NCI-H748 treated with DMSO at 0.1 percent for 48 hours (cell line): ENCODE measurements around the gene SERTAD1.
"Not testable (repeated sequence)": the region's sequence is repeated elsewhere in the genome, so short reads cannot be mapped to it uniquely, and the experiment has no call there.

ENCODE experiments used
- DNase-seq: peaks from one replicate; lab custom pipeline; 2025; lab: John Stamatoyannopoulos, UW

The SERTAD1 gene

DNA sequence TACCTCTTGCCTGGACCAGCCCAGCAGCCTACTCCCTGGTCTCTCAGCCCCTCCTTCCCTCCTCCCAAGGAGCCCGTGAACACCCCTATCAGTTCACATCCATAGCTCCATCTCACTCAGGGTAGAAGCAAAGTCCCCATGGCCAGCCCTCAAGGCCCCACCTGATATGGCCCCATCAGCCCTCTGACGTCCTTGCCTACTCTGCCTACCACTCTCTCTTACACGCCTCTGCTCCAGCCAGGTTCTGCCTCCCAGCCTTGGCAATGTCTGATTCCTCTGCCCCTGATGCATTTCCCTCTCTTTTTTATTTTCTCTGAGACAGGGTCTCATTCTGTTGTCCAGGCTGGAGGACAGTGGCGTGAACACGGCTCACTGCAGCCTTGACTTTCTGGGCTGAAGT is 26.2 kb upstream of the SERTAD1 start:
- no peak for DNase-seq

DNA sequence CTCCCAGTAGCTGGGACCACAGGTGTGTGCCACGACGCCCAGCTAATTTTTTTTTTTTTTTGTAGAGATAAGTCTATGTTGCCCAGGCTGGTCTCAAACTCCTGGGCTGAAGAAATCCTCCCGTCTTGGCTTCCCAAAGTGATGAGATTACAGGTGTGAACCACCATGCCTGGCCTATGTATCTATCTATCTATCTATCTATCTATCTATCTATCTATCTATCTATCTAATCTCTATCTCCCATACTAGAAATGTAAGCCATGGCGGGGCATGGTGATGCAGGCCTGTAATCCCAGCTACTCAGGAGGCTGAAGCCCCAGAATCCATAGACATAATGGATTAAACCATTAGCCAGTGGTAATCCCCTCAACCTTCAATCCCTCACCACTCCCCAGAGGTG is 24.9 kb upstream of the SERTAD1 start:
- DNase-seq: no peak

DNA sequence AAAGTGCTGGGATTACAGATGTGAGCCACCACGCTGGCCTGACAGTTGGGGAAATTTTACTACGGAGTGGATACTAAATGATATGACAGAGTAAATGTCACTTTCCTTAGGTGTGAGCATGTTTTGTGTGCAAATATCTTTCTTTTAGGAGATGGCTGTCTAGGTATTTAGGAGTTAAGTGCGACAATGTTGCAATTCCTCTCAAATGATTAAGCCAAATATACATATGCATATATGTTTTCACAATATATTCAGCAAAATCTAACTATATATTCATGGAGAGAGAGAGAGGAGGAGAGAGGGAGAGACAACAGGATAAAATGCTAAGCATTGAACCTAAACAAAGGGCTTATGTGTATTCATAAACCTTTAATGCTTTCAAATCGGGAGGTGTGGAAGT is 23.7 kb upstream of the SERTAD1 start:
- DNase-seq: no peak

DNA sequence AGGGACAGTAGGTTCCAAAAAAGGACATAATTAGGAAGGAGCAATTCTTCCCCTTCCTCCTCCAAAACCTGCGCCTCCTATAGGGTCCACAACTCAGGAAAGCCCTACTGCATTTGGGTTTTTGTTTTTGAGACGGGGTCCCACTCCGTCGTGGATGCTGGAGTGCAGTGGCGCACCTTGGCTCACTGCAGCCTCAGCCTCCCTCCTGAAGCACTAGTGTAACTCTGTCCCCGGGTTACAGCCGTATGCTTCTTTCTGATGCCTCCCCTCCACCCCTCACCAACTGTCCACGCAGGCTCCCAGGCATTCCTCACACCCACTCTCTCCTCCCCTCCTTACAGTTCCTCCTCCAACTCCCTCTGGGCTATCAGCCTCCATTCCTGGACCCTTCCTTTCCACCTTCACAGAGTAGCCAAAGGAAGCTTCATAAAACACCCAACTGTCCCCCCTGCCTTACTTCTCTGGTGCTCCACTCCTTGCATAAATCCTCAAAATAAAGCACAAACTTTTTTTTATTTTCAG is 20.5 kb upstream of the SERTAD1 start:
- DNase-seq: no peak

DNA sequence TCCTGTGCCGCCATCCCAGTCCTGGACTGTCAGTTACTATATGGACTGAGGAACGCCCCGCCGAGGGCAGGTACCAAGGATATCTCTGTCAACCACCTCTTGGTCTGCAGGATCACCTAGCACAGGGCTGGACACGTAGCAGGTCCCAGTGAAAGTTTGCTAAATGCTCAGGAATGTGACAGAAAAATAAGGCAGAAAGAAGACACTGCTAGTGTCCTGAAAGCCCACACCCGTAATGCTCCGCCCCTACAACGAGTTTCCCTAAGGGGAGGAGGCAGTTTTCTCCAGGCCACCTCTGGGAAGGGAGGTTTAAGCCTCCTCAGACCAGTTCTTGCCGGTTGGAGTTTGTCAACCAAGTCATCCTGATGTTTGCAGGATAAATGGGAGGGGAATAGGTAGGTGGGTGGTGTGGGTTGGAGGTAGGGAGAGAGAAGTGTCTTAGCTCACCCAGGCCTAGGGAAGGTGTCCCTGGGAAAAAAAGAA is 20.0 kb upstream of the SERTAD1 start:
- peak; percentile 16 for DNase-seq

DNA sequence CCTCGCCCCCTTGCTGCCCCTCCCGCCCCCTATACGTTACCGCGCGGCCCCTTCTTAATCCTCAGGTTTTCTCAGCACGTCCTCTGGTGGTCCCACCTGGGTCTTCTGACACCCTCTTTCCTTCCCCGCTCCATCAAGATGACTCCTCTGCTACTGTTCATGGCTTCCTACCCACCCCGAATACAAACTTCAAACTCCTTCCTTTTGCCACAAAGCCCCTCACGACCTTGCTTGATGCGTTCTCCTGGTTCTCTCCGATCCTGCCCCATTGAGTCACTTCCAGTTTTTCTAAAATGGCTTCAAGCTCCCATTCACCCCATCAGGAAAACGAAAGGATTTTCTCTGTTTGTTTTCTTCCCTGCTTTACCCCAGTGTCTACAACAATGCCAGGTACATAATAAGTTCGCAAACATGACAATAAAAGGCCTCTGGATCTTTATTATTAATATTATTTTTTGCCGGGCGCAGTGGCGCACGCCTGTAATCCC is 19.1 kb upstream of the SERTAD1 start:
- DNase-seq: no peak

DNA sequence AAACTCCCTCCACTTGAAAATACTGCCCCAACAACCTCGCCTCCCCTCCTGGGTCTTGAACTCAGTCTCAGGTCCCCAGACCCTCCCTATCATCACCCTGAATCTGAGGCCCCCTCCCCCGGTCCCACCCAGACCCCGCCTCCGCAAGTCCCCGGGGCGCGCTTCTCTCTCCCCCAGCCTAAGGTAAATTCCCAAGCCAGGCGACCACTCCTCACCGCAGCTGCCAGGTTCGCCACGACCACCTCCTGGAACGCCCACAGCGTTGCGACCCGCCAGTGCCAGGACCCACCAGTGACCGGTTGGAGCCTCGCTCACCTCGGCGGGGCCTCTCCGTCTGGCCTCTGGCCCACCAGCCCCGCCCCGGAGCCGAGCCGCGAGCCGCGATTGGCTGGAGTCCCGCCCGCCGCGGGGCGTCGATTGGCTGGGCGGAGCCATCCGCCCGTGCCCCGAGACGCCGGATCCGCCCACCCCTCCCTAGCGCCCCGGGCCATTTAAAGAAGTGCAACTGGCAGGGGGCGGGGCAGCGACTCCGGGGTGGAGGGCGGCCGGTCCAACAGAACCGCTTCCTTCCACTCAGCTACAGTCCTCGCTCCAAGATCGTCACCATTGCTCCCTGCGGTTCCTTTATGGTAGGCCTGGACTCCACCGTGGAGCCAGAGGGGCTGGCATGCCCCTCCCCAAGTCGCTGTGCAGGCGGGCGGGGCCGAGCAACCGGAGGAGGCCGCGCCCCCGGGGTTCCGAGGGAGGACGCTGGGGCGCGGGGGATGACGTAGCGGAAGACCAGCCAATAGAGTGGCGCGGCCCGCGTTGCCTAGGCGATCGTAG is 18.4 kb upstream of the SERTAD1 start, which contains the start of gene SERTAD3:
TSS of gene SERTAD3 (minus strand) at position 336 of the 825 bp plus-strand sequence. CDS start 2,255 bp downstream, outside the sequence.
- DNase-seq: peak; percentile 98

DNA sequence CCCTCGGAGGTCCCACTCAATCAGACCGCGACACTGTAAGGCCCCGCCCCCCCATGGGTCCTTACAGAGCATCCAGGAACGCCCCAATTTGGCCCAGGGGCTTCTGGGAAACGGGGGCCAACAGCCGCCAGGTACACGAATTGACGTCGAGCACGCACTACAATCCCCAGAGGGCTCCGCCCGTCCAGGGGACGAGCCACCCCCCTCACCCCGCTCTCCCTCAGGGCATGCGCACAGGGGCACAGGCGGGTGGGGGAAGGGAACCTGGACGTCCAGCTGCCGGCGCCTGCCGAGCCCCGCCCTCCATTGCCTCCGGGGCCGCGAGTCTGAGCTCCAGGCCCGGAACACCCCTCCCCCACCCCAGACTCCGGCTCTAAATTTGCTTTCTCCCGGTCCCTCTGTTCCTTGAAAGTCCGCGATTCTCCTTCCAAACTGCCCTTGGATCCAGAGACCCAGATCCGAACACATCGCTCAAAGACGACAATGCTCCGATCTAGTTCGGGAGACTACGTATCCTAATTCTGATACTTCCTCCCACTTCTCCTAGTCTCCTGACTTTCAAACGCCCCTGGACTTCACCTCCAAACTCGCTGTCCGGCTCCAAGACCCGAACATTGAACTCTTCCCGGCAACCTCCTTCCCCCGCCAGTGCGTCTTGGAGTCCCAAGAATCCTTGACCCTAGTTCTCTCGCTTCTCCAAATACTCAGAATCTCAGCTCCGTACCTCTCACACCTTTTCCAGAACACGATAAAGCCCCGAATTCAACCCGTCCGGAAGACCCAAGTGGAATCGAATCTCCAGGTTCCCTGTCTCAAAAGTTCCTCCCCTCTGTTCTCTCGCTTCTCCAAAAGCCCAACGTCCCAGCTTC is 17.6 kb upstream of the SERTAD1 start:
- DNase-seq: peak; percentile 99

DNA sequence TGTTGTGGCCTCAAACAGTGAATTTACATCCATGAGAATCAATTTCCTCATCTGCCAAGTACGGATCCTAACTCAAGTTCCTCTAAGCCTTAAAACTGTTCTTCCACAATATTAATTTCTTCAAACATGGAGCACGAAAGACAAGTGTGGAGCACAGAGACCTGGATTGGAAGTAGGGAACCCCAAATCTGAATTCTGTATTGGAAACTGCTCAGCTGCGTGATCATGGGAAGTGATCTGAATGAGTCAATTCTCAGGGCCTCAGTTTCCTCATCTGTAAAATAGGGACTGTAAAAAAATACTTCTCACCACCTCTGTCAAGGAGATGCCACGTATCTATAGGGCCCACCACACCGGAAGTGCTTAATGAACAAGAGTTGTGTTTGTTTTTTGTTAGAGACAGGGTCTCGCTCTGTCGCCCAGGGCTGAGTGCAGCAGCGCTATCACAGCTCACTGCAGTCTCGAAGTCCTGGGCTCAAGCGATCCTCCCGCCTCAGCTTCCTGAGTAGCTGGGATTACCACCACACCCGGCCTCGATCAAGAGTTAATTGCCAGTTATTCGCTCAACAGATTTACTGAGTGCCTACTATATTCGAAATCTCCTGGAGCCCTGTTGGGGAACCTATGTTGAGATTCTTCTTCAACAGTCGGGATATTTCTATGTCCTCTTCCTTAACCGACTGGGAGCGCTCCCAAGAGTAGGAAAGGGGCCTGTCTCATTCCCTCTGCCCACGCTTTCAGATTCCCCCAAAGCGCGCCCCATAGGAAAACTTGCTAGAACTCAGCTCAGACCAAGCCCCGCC is 16.7 kb upstream of the SERTAD1 start:
- DNase-seq: no peak

DNA sequence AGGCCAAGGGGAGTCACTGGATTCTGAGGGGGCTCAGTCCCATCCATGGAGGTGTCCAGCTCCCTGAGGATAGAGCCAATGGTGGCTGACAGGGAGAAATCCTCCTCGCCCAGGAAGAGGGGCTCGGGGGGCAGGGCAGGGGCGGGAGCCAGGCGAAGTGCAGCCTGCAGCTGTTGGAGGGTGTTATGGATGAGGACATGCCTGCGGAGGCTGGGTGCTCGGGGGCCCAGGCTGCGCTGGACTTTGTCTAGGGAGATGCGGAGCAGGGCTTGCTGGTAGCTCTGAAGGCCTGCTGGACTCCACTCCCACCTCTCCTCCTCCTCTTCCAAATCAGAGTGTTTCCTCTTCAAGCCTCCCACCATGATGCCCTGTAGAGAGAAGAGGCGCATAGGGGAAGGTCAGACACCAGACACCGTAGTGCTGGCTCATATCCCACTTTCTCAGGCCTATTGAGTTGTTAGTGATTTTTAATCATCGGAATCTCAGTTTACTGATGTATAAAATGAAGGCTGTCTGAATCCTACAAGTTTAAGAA is 16.0 kb upstream of the SERTAD1 start:
- DNase-seq: no peak

DNA sequence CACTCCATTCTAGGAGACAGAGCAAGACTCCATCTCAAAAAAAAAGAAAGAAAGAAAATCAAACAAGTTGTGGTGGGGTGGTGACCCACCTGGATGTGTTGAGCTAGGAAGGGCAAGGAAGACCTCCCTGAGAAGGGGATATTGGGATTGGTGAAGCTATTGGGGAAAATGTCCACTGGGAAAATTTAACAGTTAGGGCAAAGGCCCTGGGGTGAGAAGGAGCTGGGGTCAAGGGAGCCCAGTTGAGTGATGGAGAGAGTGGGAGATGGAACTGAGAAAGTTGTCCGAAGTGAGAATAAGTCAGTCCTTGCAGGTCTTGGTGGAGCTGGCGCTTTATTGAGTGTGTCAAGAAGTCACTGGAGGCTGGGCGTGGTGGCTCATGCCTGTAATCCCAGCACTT is 12.5 kb upstream of the SERTAD1 start:
- DNase-seq: no peak

DNA sequence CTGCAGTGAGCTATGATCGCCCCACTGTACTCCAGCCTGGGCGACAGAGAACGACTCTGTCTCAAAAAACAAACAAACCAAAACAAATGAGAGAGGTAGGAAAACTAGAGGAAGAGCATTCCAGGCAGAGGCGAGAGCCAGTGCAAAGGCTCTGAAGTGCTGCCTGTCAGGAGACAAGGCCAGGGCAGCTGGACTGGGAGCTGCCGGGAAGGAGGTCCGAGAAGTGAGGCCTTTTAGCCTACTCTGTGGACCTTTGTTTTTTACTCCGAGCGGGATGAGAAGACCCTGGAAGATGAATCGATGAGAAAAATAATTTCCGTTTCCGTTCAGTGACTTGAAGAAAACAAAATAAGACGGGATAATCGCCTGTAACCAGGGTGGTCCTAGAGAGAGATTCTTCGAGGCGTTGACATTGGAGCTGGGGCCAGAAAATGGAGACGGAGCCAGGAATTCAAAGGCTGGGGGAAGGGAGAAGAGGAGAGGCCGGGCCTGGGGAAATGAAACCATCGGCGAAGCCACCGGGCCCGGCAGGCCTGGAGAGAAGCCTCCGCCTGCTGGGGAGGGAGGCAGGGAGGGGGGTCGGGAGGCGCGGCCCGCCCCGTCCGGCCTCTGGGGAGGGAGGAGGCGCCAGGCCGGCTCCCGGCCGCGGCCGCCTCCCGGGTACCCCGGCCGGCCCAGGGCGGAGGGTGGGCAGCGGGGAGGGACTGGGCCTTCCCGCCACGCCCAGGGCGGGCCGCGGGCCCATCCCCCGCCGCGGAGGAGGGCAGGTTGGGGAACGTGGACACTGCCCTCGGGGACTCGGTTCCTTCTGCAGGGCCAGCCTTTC is 7.8 kb upstream of the SERTAD1 start:
- DNase-seq: peak; percentile 71

DNA sequence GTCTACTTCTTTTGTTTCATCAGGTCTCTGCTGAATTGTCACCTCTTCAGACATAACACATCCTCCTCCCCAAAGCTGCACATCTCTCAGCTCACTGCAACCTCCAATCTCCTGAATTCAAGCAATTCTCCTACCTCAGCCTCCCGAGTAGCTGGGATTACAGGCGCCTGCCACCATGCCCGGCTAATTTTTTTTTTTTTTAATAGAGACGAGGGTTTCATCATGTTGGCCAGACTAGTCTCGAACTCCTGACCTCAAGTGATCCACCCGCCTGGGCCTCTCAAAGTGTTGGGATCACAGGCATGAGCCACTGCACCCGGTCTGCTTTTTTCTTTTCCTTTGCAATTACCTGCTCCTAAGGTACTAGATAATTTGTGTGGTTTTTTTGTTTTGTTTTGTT is 7.0 kb upstream of the SERTAD1 start:
- DNase-seq: not testable (repeated sequence)

DNA sequence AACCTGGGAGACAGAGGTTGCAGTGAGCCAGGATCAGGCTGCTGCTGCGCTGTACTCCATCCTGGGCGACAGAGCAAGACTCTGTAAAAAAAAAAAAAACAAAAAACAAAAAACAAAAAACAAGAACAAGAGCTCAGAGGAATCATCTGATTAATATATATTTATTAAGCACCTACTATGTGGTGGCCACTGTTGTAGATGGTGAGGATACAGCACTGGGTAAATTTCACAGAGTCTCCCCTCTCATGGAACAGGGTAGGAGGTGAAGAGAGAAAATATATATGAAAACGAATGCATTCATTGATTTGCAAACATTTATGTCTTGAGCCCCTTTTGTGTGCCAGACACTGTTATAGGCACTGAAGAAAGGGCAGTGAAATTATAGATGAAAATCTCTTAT is 5.9 kb upstream of the SERTAD1 start:
- no peak for DNase-seq

DNA sequence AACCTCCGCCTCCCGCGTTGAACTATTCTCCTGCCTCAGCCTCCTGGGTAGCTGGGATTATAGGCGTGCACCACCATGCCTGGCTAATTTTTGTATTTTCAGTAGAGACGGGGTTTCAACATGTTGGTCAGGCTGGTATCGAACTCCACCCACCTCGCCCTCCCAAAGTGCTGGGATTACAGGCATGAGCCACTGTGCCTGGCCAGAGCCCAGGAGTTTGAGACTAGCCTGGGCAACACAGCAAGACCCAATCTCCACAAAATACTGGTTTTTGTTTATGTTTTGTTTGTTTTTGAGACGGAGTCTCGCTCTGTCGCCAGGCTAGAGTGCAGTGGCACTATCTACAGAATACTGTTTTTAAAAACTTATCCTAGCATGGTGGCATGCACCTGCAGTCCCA is 4.5 kb upstream of the SERTAD1 start:
- not testable (repeated sequence) for DNase-seq

DNA sequence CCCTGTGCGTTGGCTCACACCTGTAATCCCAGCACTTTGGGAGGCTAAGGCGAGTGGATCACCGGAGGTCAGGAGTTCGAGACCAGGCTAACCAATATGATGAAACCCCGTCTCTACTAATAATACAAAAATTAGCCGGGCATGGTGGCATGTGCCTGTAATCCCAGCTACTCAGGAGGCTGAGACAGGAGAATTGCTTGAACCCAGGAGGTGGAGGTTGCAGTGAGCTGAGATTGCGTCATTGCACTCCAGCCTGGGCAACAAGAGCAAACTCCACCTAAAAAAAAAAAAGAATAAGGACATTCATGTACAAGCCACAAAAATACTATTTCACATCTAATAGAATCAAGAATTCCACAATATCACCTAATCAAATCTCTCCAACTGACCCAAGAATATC is 2.4 kb upstream of the SERTAD1 start:
- not testable (repeated sequence) for DNase-seq

DNA sequence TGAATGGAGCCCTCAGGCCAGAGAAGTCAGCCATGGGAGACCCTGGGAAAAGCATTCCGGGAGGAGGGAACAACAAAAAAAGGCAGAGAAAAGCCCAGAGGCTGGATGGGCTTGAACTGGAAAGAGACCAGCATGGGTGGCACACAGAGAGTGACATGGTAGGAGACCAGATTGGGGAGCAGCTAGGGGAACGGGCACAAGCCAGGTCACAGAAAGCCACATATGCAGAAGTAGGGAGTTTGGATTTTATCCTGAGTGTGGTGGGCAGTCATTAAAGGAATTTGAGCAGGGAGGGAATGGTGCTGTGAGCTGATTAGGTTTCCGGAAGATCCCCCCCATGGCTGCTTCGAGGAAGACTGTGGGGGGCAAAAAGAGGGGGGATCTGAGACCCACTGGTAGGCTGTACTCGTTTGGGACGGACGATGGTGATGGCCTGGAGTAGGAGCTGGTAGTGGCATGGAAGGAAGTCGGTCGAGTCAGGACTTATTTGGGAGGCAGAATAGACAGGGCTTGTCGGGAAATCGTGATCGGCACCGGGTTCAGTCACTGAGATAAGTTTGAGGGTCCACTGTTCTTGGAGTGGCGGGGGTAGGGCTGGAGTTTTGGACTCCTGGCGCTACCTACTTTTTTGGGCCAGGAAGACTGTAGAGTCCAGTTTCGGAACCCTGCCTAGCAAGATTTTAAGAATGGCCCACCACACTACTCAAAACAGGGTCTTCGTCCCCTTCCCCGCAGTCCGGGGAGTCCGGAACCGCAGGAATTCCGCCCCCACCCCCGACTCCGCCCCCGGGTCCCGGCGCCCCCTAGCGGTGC is 949 bp downstream of the SERTAD1 start:
- DNase-seq: no peak

DNA sequence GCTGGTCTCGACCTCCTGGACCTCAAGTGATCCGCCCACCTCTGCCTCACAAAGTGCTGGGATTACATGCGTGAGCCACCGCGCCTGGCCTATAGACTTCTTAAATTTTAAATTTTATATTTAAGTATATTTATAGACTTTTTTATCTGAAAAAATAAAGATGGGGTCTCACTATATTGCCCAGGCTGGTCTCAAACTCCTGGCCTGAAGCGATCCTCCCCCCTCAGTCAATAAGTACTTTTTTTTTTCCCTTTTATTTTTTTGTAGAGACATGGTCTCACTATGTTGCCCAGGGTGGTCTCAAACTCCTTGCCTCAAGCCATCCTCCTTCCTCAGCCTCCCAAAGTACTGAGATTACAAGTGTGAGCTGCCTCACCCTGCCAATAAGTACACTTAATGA is 1.9 kb downstream of the SERTAD1 start:
- no peak for DNase-seq

DNA sequence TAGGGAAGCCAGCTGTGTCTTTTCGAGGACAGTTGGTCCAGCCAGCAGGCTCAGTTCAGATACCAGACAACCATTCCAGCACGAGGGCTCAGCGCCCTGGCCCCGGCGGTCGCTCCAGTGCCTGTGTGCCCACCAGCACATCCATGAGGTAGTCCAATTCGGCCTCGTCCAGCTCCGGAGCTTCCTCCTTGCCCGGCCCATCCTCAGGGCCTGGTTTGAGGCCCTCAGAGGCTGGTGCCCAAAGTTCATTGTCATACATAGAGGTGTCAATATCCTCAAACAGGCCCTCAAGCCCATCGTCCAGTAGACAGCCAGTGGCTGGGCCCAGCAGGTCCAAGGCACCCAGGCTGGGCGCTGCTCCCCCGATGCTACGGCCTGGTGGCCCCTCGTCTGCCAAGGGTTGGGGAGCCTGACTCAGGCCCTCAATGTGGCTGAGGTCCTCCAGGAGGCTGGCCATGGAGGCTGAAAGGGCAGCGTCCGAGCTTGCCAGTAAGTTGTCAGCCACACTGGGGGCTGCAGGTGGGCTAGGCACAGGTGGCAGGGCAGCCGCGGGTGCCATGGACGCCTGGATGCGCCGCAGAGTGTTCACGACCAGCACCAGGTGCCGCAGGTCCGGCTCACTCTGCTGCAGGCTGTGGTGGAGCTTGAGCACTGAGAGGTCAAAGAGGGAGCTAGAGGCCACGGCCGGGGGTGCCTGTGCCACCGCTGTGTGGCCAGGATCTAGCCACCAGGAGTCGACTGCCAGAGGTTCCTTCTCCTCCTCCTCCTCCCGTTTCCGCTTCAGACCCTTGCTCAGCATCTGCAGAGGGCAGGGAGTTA is 2.8 kb downstream of the SERTAD1 start:
- DNase-seq: no peak
